HL-60 (cell line): ENCODE measurements around the gene COL2A1.

ENCODE experiments used
- DNase-seq, 2 experiments: peaks; one replicate each; pipeline ENCODE4 v3.0.0-alpha.2; 2010 to 2020; ENCODE audit warnings: low read depth in 1 of 2, low spot score in 1 of 2
- H3K27ac ChIP-seq: fragments of 250-450 bp; sonication (Bioruptor Pico); replicated peaks from 2 replicates; pipeline ENCODE4 v1.5.1; 2020; ENCODE audit warnings: mild to moderate bottlenecking, moderate library complexity
- H3K27me3 ChIP-seq: fragments of 250-450 bp; sonication (Bioruptor Pico); 2 replicates; pipeline ENCODE4 v1.5.1; 2021; ENCODE audit warnings: mild to moderate bottlenecking, moderate library complexity; ENCODE audit not compliant: insufficient read depth, poor library complexity, severe bottlenecking
- H3K4me3 ChIP-seq: replicated peaks from 2 replicates; pipeline ENCODE4 v1.5.1; 2011; ENCODE audit warnings: mild to moderate bottlenecking, control low read depth, low read length; ENCODE audit not compliant: insufficient read depth
- GABPA ChIP-seq: IDR thresholded peaks from 2 replicates; pipeline ENCODE4 v1.6.1; 2012; ENCODE audit warnings: low read depth
- POLR2AphosphoS5 ChIP-seq: IDR thresholded peaks from 2 replicates; pipeline ENCODE4 v1.6.1; 2012; ENCODE audit warnings: low read depth
- SPI1 ChIP-seq: IDR thresholded peaks from 2 replicates; pipeline ENCODE4 v1.6.1; 2012; ENCODE audit warnings: low read depth, mild to moderate bottlenecking, borderline replicate concordance
- TF ChIP-seq, protein P1 (sequence below): IDR thresholded peaks from one replicate; pipeline ENCODE4 v1.5.1; 2011; ENCODE audit warnings: low read length, control low read depth, inconsistent platforms; ENCODE audit not compliant: insufficient read depth
- TF ChIP-seq, protein P2 (sequence below): IDR thresholded peaks from 2 replicates; pipeline ENCODE4 v1.6.1; 2012; ENCODE audit warnings: low read depth; ENCODE audit not compliant: insufficient replicate concordance

Gene COL2A1

GRCh38 chr12:47965581-47965980, 38.7 kb downstream of the COL2A1 start:
- Histone ChIP-seq H3K27me3 (no peaks in the 10 kb centered on the region), H3K4me3 (no peak overlapping the region), H3K27ac (no peak overlapping the region)
- DNase-seq: no peak
- TF ChIP-seq, protein P1, sequence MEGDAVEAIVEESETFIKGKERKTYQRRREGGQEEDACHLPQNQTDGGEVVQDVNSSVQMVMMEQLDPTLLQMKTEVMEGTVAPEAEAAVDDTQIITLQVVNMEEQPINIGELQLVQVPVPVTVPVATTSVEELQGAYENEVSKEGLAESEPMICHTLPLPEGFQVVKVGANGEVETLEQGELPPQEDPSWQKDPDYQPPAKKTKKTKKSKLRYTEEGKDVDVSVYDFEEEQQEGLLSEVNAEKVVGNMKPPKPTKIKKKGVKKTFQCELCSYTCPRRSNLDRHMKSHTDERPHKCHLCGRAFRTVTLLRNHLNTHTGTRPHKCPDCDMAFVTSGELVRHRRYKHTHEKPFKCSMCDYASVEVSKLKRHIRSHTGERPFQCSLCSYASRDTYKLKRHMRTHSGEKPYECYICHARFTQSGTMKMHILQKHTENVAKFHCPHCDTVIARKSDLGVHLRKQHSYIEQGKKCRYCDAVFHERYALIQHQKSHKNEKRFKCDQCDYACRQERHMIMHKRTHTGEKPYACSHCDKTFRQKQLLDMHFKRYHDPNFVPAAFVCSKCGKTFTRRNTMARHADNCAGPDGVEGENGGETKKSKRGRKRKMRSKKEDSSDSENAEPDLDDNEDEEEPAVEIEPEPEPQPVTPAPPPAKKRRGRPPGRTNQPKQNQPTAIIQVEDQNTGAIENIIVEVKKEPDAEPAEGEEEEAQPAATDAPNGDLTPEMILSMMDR: no peak
- no peak for TF ChIP-seq SPI1
- TF ChIP-seq POLR2AphosphoS5: no peak
- TF ChIP-seq GABPA: no peak
- TF ChIP-seq, protein P2, sequence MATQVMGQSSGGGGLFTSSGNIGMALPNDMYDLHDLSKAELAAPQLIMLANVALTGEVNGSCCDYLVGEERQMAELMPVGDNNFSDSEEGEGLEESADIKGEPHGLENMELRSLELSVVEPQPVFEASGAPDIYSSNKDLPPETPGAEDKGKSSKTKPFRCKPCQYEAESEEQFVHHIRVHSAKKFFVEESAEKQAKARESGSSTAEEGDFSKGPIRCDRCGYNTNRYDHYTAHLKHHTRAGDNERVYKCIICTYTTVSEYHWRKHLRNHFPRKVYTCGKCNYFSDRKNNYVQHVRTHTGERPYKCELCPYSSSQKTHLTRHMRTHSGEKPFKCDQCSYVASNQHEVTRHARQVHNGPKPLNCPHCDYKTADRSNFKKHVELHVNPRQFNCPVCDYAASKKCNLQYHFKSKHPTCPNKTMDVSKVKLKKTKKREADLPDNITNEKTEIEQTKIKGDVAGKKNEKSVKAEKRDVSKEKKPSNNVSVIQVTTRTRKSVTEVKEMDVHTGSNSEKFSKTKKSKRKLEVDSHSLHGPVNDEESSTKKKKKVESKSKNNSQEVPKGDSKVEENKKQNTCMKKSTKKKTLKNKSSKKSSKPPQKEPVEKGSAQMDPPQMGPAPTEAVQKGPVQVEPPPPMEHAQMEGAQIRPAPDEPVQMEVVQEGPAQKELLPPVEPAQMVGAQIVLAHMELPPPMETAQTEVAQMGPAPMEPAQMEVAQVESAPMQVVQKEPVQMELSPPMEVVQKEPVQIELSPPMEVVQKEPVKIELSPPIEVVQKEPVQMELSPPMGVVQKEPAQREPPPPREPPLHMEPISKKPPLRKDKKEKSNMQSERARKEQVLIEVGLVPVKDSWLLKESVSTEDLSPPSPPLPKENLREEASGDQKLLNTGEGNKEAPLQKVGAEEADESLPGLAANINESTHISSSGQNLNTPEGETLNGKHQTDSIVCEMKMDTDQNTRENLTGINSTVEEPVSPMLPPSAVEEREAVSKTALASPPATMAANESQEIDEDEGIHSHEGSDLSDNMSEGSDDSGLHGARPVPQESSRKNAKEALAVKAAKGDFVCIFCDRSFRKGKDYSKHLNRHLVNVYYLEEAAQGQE: no peak

DNA sequence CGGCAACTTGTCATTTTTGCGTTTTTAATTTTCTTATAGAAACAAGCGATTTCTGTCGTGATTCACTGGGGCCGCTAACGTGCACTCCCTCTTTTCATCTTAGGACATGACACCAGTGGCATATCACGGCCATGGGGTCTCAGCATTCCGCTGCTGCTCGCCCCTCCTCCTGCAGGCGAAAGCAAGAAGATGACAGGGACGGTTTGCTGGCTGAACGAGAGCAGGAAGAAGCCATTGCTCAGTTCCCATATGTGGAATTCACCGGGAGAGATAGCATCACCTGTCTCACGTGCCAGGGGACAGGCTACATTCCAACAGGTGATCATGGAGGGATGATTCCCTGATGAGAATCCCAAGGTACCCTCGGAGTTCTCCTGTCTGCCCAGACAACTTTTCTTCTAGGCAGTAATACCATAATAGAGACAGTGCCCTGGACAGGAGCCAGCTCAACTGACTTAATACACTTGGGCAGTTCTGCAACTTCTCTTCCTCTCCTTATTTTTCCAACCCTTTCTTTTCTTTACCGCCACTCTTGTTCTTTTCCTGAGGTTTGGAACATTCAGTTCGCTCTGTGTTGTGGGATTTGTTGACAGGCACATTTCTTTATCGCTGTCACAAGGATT, 40.1 kb downstream of the COL2A1 start:
- no peak for DNase-seq
- H3K4me3 ChIP-seq: peak overlapping the region; percentile 94
- peak overlapping the region; percentile 50 for H3K27ac ChIP-seq
- TF ChIP-seq, protein P2: no peak
- no peak for TF ChIP-seq GABPA
- no peak for TF ChIP-seq SPI1
- TF ChIP-seq, protein P1: no peak
- no peak for TF ChIP-seq POLR2AphosphoS5
- H3K27me3 ChIP-seq: peaks cover 3% of the 10 kb centered on the region

DNA sequence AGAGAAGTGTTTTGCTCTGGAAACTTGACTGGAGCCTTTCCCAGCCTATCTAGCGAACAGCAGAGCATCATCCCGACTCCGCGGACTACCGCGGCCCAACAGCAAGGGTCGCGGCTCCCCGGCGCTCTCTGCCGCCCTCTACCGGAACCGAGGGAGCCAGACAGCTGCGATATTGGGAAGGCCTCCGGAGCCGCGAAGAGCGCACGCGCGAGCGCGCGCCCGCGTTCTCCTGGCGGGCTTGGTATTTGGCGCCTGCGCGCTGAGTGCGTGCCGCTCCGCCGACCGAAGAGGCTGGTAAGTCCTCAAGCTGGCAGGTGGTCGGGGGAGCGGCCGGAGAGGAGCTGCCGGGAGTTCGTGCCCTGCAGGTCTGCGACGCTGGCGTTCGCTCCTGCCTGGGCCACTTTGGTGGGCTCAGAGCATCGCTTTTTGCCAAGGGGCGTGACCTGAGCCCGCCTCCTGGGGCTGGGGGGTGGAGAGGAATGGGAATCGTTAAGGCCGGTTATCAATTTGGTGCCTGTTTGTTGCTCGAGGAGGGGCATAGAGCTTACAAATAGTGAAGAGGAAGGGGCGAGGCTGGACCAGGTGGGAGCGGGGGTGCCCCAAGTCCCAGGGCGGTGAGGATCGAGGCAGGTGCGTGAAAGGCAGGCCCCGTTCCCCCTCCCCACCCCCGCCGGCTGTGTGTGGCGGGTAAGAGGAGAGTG, 40.8 kb downstream of the COL2A1 start, which contains the start of gene TMEM106C:
Gene TMEM106C (plus strand): TSS at position 257 of the 701 bp plus-strand sequence. CDS start 641 bp downstream, outside the sequence.
- Histone ChIP-seq H3K27ac (peak within 1 kb of the TSS; percentile 50), H3K4me3 (peak within 1 kb of the TSS; percentile 94), H3K27me3 (peaks cover 3% of the 10 kb centered on the region)
- DNase-seq: peak; percentile 82 to 87
- TF ChIP-seq, protein P2: no peak
- peak; percentile 47; the same call in 1 of the 2 replicates for TF ChIP-seq POLR2AphosphoS5
- no peak for TF ChIP-seq GABPA
- TF ChIP-seq, protein P1: peak; percentile 93
- TF ChIP-seq SPI1: no peak
